Stimulated activated CD8-positive, alpha-beta memory T cell treated with anti-CD3 and anti-CD28 coated beads, Interleukin-4, amount 100 ng/mL, for 4 hours (primary cell): ENCODE results near the gene S1PR4.
A peak's percentile ranks its signal among the peaks of the same experiment; 100 is the strongest.

ENCODE experiments used
- DNase-seq, 2 donors: peaks; one replicate each; pipeline ENCODE4 v3.0.0-alpha.2; 2020; ENCODE audit warnings: low read depth in 2 of 2, low spot score in 1 of 2

S1PR4 gene

GRCh38 chr19:3178377-3178972, at the start of gene S1PR4:
TSS of gene S1PR4 (plus strand) at chr19:3178769. CDS start at chr19:3178793, 24 bp downstream.
- DNase-seq: peak in 1 of 2 donors; percentile 38

- no peak for DNase-seq
Observed at GRCh38 chr19:3129112-3129511, 49.5 kb upstream of the S1PR4 start.

GRCh38 chr19:3131168-3131567, 47.4 kb upstream of the S1PR4 start:
- no peak for DNase-seq

GRCh38 chr19:3132971-3133792, 45.4 kb upstream of the S1PR4 start:
- peak; percentile 45 to 66 for DNase-seq

DNA sequence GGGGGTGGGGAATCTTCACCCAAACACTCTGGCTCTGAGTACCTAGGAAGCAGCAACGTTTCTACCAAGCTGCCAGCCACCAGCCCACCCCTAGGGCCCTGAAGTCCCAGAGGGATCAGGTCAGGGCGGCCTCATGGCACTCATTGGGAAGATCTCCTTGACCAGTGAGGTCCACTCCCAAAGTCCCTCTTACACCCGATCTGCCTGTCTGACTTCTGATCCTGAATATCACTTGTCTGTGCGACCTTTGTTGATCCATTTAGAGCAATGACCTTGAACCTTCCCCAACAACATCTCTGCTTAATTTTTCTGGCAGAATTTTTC, 44.8 kb upstream of the S1PR4 start:
- no peak for DNase-seq

- no peak for DNase-seq
Observed at GRCh38 chr19:3135961-3136683, 42.4 kb upstream of the S1PR4 start, which contains the start of gene GNA15. TSS of gene GNA15 (plus strand) at chr19:3136033. CDS start at chr19:3136451, 418 bp downstream.

GRCh38 chr19:3136684-3137055, 41.9 kb upstream of the S1PR4 start:
- no peak for DNase-seq

GRCh38 chr19:3137119-3137518, 41.5 kb upstream of the S1PR4 start:
- DNase-seq: no peak

DNA sequence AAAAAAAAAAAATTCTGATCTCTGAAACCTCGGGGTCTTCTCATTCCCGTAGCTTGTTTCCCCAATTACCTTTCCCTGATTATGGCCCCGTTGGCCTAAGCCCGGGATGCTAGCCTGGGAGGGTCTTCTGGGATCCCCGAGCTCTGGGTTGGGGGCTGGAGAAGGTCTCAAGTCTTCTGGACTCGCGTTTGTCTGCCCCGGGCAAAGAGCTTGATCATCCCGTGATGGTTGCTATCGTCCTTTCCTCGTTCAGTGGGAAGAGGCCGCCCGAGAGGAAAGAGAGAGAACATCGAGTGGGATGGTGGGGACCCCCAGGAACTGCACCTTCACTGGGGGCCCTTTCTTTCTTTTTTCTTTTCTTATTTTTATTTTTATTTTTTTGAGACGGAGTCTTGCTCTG, 40.3 kb upstream of the S1PR4 start:
- no peak for DNase-seq

DNA sequence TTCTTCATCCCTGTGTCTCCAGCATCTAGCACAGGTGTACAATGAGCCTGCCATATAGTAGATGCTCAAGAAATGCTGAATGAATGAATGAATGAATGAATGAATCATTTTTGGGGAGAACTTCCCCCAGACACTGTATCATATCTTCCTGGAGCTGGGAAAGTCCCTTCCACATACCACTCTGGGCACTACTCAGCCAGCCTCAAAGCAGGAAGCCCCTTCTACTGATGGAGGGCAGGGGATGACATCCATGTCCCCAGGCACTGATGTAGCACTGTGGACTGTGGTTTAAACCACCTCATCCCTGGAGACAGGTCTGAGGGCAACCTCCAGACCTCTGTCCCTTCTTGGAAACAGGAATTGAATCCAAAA, 37.9 kb upstream of the S1PR4 start:
- no peak for DNase-seq

- peak in 1 of 2 donors; percentile 25 for DNase-seq
Observed at GRCh38 chr19:3142292-3142670, 36.3 kb upstream of the S1PR4 start.

DNA sequence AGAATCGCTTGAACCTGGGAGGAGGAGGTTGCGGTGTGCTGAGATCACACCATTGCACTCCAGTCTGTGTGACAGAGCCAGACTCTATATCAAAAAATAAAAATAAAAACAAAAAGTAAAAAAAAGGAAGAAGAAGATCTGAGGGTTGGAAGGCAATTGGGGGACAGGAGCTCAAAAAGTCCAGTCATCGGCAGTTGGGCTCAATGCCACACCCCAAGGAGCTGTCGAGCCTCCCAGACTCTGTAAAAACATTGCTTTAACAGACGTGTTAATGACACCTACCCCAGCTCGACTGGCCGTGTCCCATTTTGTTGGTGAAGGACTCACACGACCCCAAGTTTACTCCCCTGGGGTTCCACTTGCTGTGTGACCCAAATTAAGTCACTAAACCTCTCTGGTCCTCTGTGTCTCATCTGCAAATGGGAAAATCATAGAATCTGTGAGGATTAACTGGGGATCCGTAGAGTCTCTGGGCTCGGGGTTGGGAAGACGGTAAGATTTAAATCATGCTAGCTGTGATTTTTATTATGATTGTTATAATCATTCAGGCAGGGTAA, 35.7 kb upstream of the S1PR4 start:
- no peak for DNase-seq

DNA sequence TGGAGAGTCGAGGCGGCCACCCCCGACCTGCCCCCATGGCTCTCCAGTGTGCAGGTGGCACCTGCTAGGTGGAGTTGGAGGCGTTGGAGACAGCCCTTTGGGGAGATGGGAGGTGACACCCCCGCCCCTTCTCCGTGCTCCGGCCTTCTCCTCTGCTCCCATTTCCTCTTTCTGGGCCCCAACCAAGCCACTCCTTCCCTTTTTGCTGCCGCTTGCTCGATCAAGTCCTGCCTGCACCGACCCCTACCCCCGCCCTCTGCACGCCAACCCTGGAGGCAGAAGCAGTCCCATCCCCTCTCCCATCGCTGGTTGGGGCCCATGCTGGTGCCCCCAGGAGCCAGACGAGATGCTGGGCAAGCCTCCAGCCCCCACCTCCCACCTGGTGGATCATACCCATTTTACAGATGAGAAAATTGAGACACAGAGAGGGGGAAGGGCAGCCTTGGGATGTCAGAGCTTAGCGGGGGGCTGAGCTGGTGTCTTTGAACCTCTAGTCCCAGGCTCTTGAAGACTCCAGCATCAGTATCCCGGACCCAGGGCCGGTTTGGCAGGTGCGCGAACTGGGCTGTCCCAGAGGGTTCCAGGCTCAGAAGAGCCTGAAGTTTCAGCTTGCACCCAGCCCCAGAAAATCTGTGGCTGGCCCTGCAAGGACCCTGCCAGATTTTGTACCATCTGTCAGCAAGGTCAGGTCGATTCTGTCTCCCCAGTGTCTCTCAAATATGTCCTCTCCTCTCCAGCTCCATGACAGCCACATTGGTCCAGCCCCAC, 32.5 kb upstream of the S1PR4 start:
- DNase-seq: no peak

- peak; percentile 24 to 57 for DNase-seq
Observed at GRCh38 chr19:3146677-3147100, 31.9 kb upstream of the S1PR4 start.

DNA sequence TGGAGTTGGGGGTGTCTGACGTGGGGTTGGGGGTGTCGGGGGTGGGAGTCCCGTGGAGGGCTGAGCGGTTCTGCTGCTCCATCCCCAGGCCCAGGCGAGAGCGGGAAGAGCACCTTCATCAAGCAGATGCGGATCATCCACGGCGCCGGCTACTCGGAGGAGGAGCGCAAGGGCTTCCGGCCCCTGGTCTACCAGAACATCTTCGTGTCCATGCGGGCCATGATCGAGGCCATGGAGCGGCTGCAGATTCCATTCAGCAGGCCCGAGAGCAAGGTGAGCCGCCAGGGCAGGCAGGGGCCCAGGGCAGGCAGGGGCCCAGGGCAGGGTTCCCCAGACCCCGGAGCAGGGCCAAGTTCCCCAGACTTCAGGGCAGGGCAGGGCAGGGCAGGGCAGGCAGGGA, 30.1 kb upstream of the S1PR4 start:
- DNase-seq: no peak

DNA sequence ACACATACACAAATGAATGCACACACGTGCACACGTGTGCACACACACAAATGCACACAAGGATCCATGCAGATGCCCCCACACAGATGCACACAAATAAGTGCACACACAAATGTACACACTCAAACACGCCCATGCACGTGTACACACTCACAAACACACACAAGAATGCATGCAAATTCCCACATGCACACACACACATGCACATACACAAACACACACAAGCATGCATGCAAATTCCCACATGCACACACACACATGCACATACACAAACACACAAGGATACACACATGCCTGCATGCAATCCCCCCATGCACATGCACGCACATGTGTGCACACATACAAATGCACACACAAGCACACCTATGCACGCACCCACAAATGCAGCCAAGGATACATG, 29.5 kb upstream of the S1PR4 start:
- no peak for DNase-seq

DNA sequence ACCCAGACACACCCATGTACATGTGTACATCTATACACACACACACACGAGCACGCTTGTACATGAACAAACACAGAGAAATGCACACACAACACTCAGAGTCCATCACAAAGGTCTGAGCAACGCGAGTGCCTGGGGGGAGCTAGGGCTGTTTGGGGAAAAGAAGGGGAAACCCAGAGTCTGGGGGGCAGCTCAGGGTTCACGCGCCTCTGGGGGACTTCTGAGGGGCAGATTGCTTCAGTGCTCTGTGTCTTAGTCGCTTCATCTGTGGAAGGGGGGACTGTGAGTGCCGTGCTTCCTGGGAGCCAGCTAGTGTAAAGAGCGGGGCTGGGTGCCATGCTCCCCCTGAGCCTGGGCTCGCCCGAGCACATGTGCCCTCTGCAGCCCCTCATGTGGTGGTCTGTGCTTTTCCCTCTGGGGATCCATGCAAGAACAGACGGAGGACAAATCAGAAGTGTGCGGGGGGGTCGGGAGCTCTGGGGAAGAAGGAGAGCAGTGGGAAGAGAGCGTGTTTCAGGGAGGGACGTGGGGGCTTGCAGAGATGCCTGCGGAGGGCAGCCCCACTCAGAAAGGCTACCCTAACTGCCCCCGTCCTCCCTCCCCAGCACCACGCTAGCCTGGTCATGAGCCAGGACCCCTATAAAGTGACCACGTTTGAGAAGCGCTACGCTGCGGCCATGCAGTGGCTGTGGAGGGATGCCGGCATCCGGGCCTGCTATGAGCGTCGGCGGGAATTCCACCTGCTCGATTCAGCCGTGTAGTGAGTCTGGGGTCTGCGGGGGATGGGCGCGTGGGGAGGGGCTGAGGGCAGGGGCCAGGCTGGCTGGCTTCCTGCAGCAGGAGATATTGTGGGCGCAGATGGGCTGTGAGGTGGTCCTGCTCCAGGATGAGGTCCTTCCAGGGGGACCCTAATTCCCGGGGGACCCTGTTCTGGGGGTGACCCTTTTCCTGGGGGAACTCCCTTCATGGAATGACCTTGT, 28.8 kb upstream of the S1PR4 start:
- DNase-seq: no peak

DNA sequence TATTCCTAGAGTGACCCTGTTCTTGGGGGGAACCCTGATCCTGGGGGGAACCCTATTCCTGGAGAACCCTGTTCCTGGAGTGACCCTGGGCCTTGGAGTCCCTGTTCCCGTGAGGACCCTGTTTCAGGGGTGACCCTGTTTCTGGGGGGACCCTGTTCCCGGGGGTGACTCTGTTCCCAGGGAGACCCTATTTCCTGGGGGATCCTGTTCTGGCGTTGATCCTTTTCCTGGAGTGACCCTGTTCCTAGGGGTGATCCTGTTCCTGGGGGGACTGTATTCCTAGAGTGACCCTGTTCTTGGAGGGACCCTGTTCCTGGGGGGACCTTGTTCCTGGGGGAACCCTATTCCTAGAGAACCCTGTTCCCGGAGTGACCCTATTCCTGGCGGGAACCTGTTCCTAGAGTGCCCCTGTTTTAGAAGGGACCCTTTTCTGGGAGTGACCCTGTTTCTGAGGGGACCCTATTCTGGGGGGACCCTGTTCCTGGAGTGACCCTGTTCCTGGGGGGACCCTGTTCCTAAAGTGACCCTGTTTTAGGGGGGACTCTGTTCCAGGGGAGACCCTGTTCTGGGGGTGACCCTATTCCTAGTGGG, 27.7 kb upstream of the S1PR4 start:
- DNase-seq: no peak

DNA sequence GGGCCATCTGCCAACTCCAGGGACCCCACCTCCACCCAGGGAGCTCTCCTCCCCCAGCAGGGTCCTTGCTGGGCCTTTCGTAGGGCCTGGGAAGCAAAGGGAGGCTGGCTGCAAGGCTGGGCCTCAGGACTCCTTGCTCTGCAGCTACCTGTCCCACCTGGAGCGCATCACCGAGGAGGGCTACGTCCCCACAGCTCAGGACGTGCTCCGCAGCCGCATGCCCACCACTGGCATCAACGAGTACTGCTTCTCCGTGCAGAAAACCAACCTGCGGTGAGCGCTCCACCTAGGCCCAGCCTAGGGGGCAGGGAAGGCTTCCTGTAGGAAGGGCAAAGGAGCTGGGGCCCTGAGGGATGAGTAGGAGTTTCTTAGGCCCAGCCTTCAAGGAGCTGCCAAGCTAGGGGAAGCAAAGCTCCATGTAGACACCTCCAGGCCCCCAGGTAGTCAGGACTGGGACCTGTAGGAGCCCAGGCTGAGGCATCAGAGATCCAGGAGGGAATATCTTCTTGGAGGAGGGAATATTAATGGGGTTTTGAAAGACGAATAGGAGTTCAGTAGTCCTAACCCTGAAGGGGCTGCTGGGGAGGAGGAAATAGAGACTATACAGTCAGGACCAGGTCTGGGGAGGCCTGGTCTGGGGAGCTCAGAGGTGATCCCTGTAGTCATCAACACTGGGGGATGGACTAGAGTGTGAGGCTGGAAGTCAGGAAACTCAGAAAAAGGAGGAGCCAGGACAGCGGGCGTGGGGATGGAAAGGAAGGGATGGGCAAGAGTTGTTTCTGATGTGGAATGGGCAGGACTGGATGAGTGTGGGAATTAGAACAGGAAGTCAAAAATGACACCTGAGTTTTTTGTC, 26.8 kb upstream of the S1PR4 start:
- no peak for DNase-seq
